B cell (primary cell): ENCODE data around the gene GAS5. TPM values are rescaled to one million over a fixed set of nuclear protein-coding genes. Genes with fewer than 3 reads are reported as not detected.
A peak's percentile ranks its signal among the peaks of the same experiment; 100 is the strongest.

ENCODE experiments used
- ATAC-seq: fragments of 200-7000 bp; cut with Tn5 transposase; one replicate; pipeline ENCODE4 v1.10.0; 2021; ENCODE audit warnings: low read depth, mild to moderate bottlenecking, moderate number of reproducible peaks, moderate library complexity
- CTCF ChIA-PET: fragments of 350-600 bp; sonication (Branson Sonifier 250); formaldehyde crosslinking; loops from one replicate; lab custom pipeline; 2021; ENCODE audit warnings: antibody characterized with exemption, inconsistent platforms; lab: Charles Lee
- POLR2A ChIA-PET: fragments of 350-600 bp; sonication (Branson Sonifier 250); formaldehyde crosslinking; loops from one replicate; lab custom pipeline; 2021; ENCODE audit warnings: antibody characterized with exemption; lab: Charles Lee
- DNase-seq: peaks from one replicate; pipeline ENCODE4 v3.0.0; 2013
- H2AFZ ChIP-seq: 2 replicates; pipeline ENCODE4 v1.6.1; 2012; ENCODE audit warnings: mild to moderate bottlenecking, low read depth, low read length; ENCODE audit not compliant: insufficient read depth, poor library complexity, severe bottlenecking
- H3K27ac ChIP-seq, 2 donors: 1 replicate in 1 of 2; 2 replicates in 1 of 2; pipeline ENCODE4 v1.5.1; 2012 to 2013; ENCODE audit warnings: low read length in 2 of 2, mild to moderate bottlenecking in 2 of 2, moderate library complexity in 1 of 2
- H3K27me3 ChIP-seq, 4 experiments: fragments of 200-600 bp in 1 of 4; sonication (generic) in 1 of 4; replicated peaks in 1 of 4; 1 replicate in 2 of 4; 2 replicates in 2 of 4; pipeline versions ENCODE4 v1.6.1 to v1.7.0; 2013 to 2016; ENCODE audit warnings: low read length in 3 of 4, mild to moderate bottlenecking in 2 of 4, mixed read lengths in 1 of 4, moderate library complexity in 1 of 4; ENCODE audit not compliant: insufficient read depth in 4 of 4, control insufficient read depth in 3 of 4; ENCODE audit errors: control extremely low read depth in 1 of 4
- H3K36me3 ChIP-seq, 2 experiments: replicated peaks in 1 of 2; 1 replicate in 1 of 2; 2 replicates in 1 of 2; pipeline versions ENCODE4 v1.6.1 to v1.7.1; 2013; ENCODE audit warnings: low read length in 1 of 2; ENCODE audit not compliant: insufficient read depth in 2 of 2, control insufficient read depth in 1 of 2; ENCODE audit errors: control extremely low read depth in 1 of 2, extremely low read depth in 1 of 2
- H3K4me1 ChIP-seq, 2 donors: fragments of 200-600 bp in 1 of 2; sonication (generic) in 1 of 2; 1 replicate in 1 of 2; 2 replicates in 1 of 2; pipeline versions ENCODE4 v1.5.1 to v1.6.1; 2013 to 2017; ENCODE audit warnings: low read length in 2 of 2; ENCODE audit not compliant: control insufficient read depth in 2 of 2, insufficient read depth in 2 of 2
- H3K4me2 ChIP-seq: replicated peaks from 2 replicates; pipeline ENCODE3; 2012; ENCODE audit warnings: mild to moderate bottlenecking, low read depth, low read length; ENCODE audit not compliant: poor library complexity, severe bottlenecking
- H3K4me3 ChIP-seq, 5 experiments: fragments of 200-600 bp in 1 of 5; sonication (generic) in 1 of 5; 1 replicate in 3 of 5; 2 replicates in 2 of 5; pipeline versions ENCODE4 v1.5.1 to v1.7.0; 2011 to 2016; ENCODE audit warnings: low read length in 4 of 5, mild to moderate bottlenecking in 4 of 5, low read depth in 2 of 5, control low read depth in 1 of 5, moderate library complexity in 1 of 5; ENCODE audit not compliant: insufficient read depth in 1 of 5; ENCODE audit errors: control extremely low read depth in 1 of 5, extremely low read depth in 1 of 5
- H3K79me2 ChIP-seq: fragments of 200-600 bp; sonication (generic); one replicate; pipeline ENCODE4 v1.6.0; 2016; ENCODE audit warnings: low read length; ENCODE audit not compliant: control insufficient read depth, insufficient read depth
- H3K9ac ChIP-seq: fragments of 200-600 bp; sonication (generic); 2 replicates; pipeline ENCODE4 v1.6.1; 2017; ENCODE audit warnings: mild to moderate bottlenecking, low read length, moderate library complexity
- H3K9me3 ChIP-seq, 3 donors: one replicate each; pipeline versions ENCODE4 v1.6.1 to v1.7.1; 2013; ENCODE audit warnings: low read length in 2 of 3; ENCODE audit not compliant: control insufficient read depth in 2 of 3, insufficient read depth in 1 of 3; ENCODE audit errors: control extremely low read depth in 1 of 3
- H4K20me1 ChIP-seq: 2 replicates; pipeline ENCODE4 v1.6.0; 2012; ENCODE audit warnings: mild to moderate bottlenecking, low read length; ENCODE audit not compliant: insufficient read depth, control insufficient read depth, poor library complexity, severe bottlenecking
- H3K27ac Mint-ChIP-seq: one replicate; pipeline ENCODE4 v1.8.0; 2021; ENCODE audit warnings: mixed read lengths
- H3K27me3 Mint-ChIP-seq: one replicate; pipeline ENCODE4 v1.8.0; 2021; ENCODE audit warnings: mixed read lengths
- H3K4me1 Mint-ChIP-seq: one replicate; pipeline ENCODE4 v1.8.0; 2021; ENCODE audit warnings: mixed read lengths
- H3K4me3 Mint-ChIP-seq: one replicate; pipeline ENCODE4 v1.8.0; 2021; ENCODE audit warnings: mixed read lengths
- H3K9me3 Mint-ChIP-seq: one replicate; pipeline ENCODE4 v1.8.0; 2022; ENCODE audit warnings: mixed read lengths; ENCODE audit not compliant: insufficient read depth
- CTCF ChIP-seq: fragments of 200-600 bp; IDR thresholded peaks from one replicate; pipeline ENCODE4 v1.8.0; 2022; ENCODE audit warnings: antibody characterized with exemption, mild to moderate bottlenecking
- EZH2 ChIP-seq: IDR thresholded peaks from 2 replicates; pipeline ENCODE4 v1.6.1; 2012; ENCODE audit warnings: borderline replicate concordance, low read depth, mild to moderate bottlenecking, moderate library complexity, low read length; ENCODE audit not compliant: insufficient read depth, poor library complexity, severe bottlenecking
- WGBS: methylation state at CpG from one replicate; pipeline ENCODE4 v1.1.5; 2013; ENCODE audit warnings: missing lambda C conversion rate; ENCODE audit not compliant: insufficient coverage; 5-methylcytosine and 5-hydroxymethylcytosine counted together
- intact Hi-C: fragments of 100-400 bp; cut with micrococcal nuclease; formaldehyde crosslinking; loops from one replicate; pipeline ENCODE4 v1.10.0; 2022
- polyA plus RNA-seq: library from polyadenylated mRNA; depleted of rRNA; stranded (reverse); fragments of >200 nt; gene quantifications from 2 replicates; pipeline ENCODE4 v1.2.3, GENCODE V29; 2012
- total RNA-seq, 2 donors: library from RNA; stranded (reverse); fragments of 120-200 nt in 1 of 2; gene quantifications; 1 replicate in 1 of 2; 2 replicates in 1 of 2; pipeline versions ENCODE4 v1.2.3 to v1.2.4, GENCODE V29; 2013 to 2022

Gene GAS5
- total and polyA plus RNA-seq, 2 donors (not counting 1 experiment from before 2014, with no cell fraction given) = 472 to 622 TPM

GRCh38 chr1:173856014-173856413 lies 11.8 kb downstream of the GAS5 start:
- intact Hi-C loops = no loop called here
- WGBS = 100% methylated on average over 1 of the region's 1 CpG
- Histone ChIP-seq H3K27me3 (no peaks in the 10 kb centered on the region), H3K79me2 (no peaks in the 10 kb centered on the region), H4K20me1 (no peaks in the 10 kb centered on the region), H3K27ac (peak overlapping the region in 1 of 2 donors; percentile 4), H3K9ac (no peak overlapping the region), H3K4me1 (no peaks in the 10 kb centered on the region), H2AFZ (no peak overlapping the region), H3K36me3 (peaks cover 1 to 50% of the 10 kb centered on the region in 2 experiments), H3K9me3 (no peaks in the 10 kb centered on the region), H3K4me3 (no peak overlapping the region), H3K4me2 (no peak overlapping the region)
- Mint-ChIP-seq H3K4me1 (no peaks in the 10 kb centered on the region), H3K27me3 (no peaks in the 10 kb centered on the region), H3K4me3 (no peak overlapping the region), H3K27ac (no peak overlapping the region), H3K9me3 (no peaks in the 10 kb centered on the region)
- TF ChIP-seq EZH2 (no peak), CTCF (no peak)
- ChIA-PET POLR2A (no interaction called here), CTCF (no interaction called here)
- ATAC-seq = no peak
- no peak for DNase-seq

GRCh38 chr1:173853074-173853473 lies 14.7 kb downstream of the GAS5 start:
- no peak overlapping the region for H3K4me3 Mint-ChIP-seq
- no peaks in the 10 kb centered on the region for H3K27me3 Mint-ChIP-seq

More at GRCh38 chr1:173853074-173853473, 14.7 kb downstream of the GAS5 start:
- ChIA-PET CTCF (no interaction called here), POLR2A (no interaction called here)
- Histone ChIP-seq H3K4me3 (no peak overlapping the region), H3K9me3 (no peaks in the 10 kb centered on the region), H3K4me1 (no peaks in the 10 kb centered on the region), H3K27ac (no peak overlapping the region), H4K20me1 (no peaks in the 10 kb centered on the region), H3K4me2 (no peak overlapping the region), H3K36me3 (peaks cover 1 to 49% of the 10 kb centered on the region in 2 experiments), H3K79me2 (no peaks in the 10 kb centered on the region), H3K27me3 (no peaks in the 10 kb centered on the region), H2AFZ (no peak overlapping the region), H3K9ac (no peak overlapping the region)
- DNase-seq (no peak), ATAC-seq (no peak)
- WGBS = 100% methylated on average over 4 of the region's 5 CpGs
- intact Hi-C loops = no loop called here
- Mint-ChIP-seq H3K4me1 (no peaks in the 10 kb centered on the region), H3K27ac (no peak overlapping the region), H3K9me3 (no peaks in the 10 kb centered on the region)
- TF ChIP-seq CTCF (no peak), EZH2 (no peak)
